D721Med (cell line): Measurements from ENCODE around the gene DCT.

Source experiments
- DNase-seq: peaks from one replicate; pipeline ENCODE4 v3.0.0; 2011; ENCODE audit warnings: low spot score; ENCODE audit not compliant: insufficient read length
- FAIRE-seq: peaks from 2 replicates; lab custom pipeline; 2011; peaks lifted over from hg19 to GRCh38; lab: Jason Lieb, UNC
- TF ChIP-seq, protein P1 (sequence below): IDR thresholded peaks from 2 replicates; pipeline ENCODE4 v1.5.1; 2012; ENCODE audit warnings: mild to moderate bottlenecking, control low read depth; ENCODE audit not compliant: insufficient read depth; ENCODE audit errors: missing control alignments

DCT gene

DNA sequence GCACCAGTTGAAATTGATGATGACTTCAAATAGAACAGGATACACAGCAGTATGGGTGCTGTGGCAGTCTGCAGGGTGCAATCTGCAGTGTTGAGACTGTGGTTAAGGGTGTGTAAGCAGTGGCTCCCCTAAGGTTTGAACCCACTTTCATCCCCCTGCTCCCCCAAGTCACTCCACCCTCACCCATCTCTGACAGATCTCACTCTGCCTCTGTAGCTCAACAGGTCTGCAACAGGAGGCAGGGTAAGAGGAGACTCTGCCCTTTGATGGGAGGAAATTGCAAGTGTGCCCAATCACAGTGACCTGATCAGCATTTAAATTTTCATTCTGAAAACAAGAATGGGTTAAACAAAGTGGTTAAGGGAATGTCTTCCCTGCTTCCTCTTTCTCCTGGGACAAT is 92.4 kb downstream of the DCT start:
- no peak for FAIRE-seq
- DNase-seq: no peak
- TF ChIP-seq, protein P1, sequence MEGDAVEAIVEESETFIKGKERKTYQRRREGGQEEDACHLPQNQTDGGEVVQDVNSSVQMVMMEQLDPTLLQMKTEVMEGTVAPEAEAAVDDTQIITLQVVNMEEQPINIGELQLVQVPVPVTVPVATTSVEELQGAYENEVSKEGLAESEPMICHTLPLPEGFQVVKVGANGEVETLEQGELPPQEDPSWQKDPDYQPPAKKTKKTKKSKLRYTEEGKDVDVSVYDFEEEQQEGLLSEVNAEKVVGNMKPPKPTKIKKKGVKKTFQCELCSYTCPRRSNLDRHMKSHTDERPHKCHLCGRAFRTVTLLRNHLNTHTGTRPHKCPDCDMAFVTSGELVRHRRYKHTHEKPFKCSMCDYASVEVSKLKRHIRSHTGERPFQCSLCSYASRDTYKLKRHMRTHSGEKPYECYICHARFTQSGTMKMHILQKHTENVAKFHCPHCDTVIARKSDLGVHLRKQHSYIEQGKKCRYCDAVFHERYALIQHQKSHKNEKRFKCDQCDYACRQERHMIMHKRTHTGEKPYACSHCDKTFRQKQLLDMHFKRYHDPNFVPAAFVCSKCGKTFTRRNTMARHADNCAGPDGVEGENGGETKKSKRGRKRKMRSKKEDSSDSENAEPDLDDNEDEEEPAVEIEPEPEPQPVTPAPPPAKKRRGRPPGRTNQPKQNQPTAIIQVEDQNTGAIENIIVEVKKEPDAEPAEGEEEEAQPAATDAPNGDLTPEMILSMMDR: no peak
